Trophoblast cell (in vitro differentiated cells and primary cell): ENCODE results near the gene RNF31.

Source experiments
- DNase-seq, 2 donors: peaks; one replicate each; pipeline ENCODE4 v3.0.0-alpha.2; 2016
- H2AFZ ChIP-seq: 2 replicates; pipeline ENCODE4 v1.6.1; 2013; ENCODE audit warnings: low read length, moderate library complexity, mild to moderate bottlenecking; ENCODE audit not compliant: insufficient read depth, poor library complexity
- H2AK5ac ChIP-seq: 2 replicates; pipeline ENCODE4 v1.6.1; 2013; ENCODE audit warnings: mild to moderate bottlenecking, low read length
- H2BK120ac ChIP-seq: 2 replicates; pipeline ENCODE4 v1.6.1; 2013; ENCODE audit warnings: low read length, mild to moderate bottlenecking, moderate library complexity; ENCODE audit not compliant: insufficient read depth, poor library complexity
- H2BK12ac ChIP-seq: 2 replicates; pipeline ENCODE4 v1.6.1; 2013; ENCODE audit warnings: mild to moderate bottlenecking, low read length, moderate library complexity
- H2BK5ac ChIP-seq: 2 replicates; pipeline ENCODE4 v1.6.1; 2013; ENCODE audit warnings: low read length, low read depth, moderate library complexity, mild to moderate bottlenecking; ENCODE audit not compliant: poor library complexity
- H3K14ac ChIP-seq: 2 replicates; pipeline ENCODE4 v1.6.1; 2013; ENCODE audit warnings: mild to moderate bottlenecking, low read length
- H3K18ac ChIP-seq: 2 replicates; pipeline ENCODE4 v1.6.1; 2013; ENCODE audit warnings: mild to moderate bottlenecking, low read length
- H3K23ac ChIP-seq: 2 replicates; pipeline ENCODE4 v1.6.1; 2013; ENCODE audit warnings: low read length
- H3K27ac ChIP-seq: 2 replicates; pipeline ENCODE4 v1.5.1; 2013; ENCODE audit warnings: low read depth, mild to moderate bottlenecking, inconsistent platforms, low read length, moderate library complexity
- H3K27me3 ChIP-seq: 2 replicates; pipeline ENCODE4 v1.6.1; 2013; ENCODE audit warnings: inconsistent platforms, mild to moderate bottlenecking, low read length, moderate library complexity; ENCODE audit not compliant: insufficient read depth
- H3K36me3 ChIP-seq, 2 experiments: 1 replicate in 1 of 2; 2 replicates in 1 of 2; pipeline ENCODE4 v1.6.1; 2013; ENCODE audit warnings: low read length in 2 of 2, mild to moderate bottlenecking in 2 of 2, moderate library complexity in 1 of 2; ENCODE audit not compliant: insufficient read depth in 2 of 2, control insufficient read depth in 1 of 2
- H3K4ac ChIP-seq: 2 replicates; pipeline ENCODE4 v1.6.1; 2013; ENCODE audit warnings: low read depth, mild to moderate bottlenecking, low read length, moderate library complexity
- H3K4me1 ChIP-seq, 2 experiments: 1 replicate in 1 of 2; 2 replicates in 1 of 2; pipeline ENCODE4 v1.6.1; 2013; ENCODE audit warnings: low read length in 2 of 2, mild to moderate bottlenecking in 2 of 2, moderate library complexity in 1 of 2; ENCODE audit not compliant: insufficient read depth in 2 of 2, control insufficient read depth in 1 of 2
- H3K4me2 ChIP-seq: 2 replicates; pipeline ENCODE4 v1.6.1; 2013; ENCODE audit warnings: inconsistent platforms, mild to moderate bottlenecking, low read length, moderate library complexity
- H3K4me3 ChIP-seq: 2 replicates; pipeline ENCODE4 v1.5.1; 2013; ENCODE audit warnings: mild to moderate bottlenecking, low read depth, low read length, inconsistent platforms
- H3K79me1 ChIP-seq: one replicate; pipeline ENCODE4 v1.6.1; 2013; ENCODE audit warnings: low read length
- H3K79me2 ChIP-seq: 2 replicates; pipeline ENCODE4 v1.6.1; 2013; ENCODE audit warnings: low read length, mild to moderate bottlenecking; ENCODE audit not compliant: control insufficient read depth, insufficient read depth, poor library complexity
- H3K9ac ChIP-seq: 2 replicates; pipeline ENCODE4 v1.6.1; 2013; ENCODE audit warnings: mild to moderate bottlenecking, low read length
- H3K9me3 ChIP-seq: 2 replicates; pipeline ENCODE4 v1.6.1; 2013; ENCODE audit warnings: low read depth, mild to moderate bottlenecking, control low read depth, inconsistent platforms, low read length; ENCODE audit not compliant: insufficient read depth
- H4K12ac ChIP-seq: 2 replicates; pipeline ENCODE4 v1.6.1; 2013; ENCODE audit warnings: low read depth, mild to moderate bottlenecking, low read length, moderate library complexity
- H4K8ac ChIP-seq: 2 replicates; pipeline ENCODE4 v1.6.1; 2013; ENCODE audit warnings: low read depth, mild to moderate bottlenecking, low read length, moderate library complexity
- H4K91ac ChIP-seq: one replicate; pipeline ENCODE4 v1.6.1; 2013; ENCODE audit warnings: low read depth, mild to moderate bottlenecking, low read length, moderate library complexity
- WGBS: extraction: QIAGEN DNeasy Blood & Tissue Kit; methylation state at CpG from one replicate; pipeline ENCODE4 v1.1.7; 2013; ENCODE audit warnings: missing lambda C conversion rate; ENCODE audit not compliant: insufficient read length, insufficient coverage; ENCODE audit errors: extremely low coverage; 5-methylcytosine and 5-hydroxymethylcytosine counted together

The RNF31 gene

GRCh38 chr14:24137529-24138395 is 9.5 kb upstream of the RNF31 start:
- Histone ChIP-seq H3K4me3 (no peak overlapping the region), H3K4me2 (no peak overlapping the region), H3K23ac (no peak overlapping the region), H3K9ac (no peak overlapping the region), H3K4ac (no peak overlapping the region), H4K12ac (no peak overlapping the region), H2BK120ac (no peak overlapping the region), H3K79me1 (peaks cover 13% of the 10 kb centered on the region), H3K14ac (no peak overlapping the region), H2BK5ac (no peak overlapping the region), H2BK12ac (no peak overlapping the region), H3K27ac (no peak overlapping the region), H2AK5ac (no peak overlapping the region), H3K36me3 (peaks cover 19% of the 10 kb centered on the region in 2 experiments), H2AFZ (no peak overlapping the region), H3K18ac (no peak overlapping the region), H3K9me3 (peaks cover 1% of the 10 kb centered on the region), H3K27me3 (no peaks in the 10 kb centered on the region), H4K8ac (no peak overlapping the region), H3K4me1 (peaks cover 6 to 10% of the 10 kb centered on the region in 2 experiments), H3K79me2 (peaks cover 8% of the 10 kb centered on the region), H4K91ac (no peak overlapping the region)
- no CpG with 5 or more reads among the region's 8 CpGs for WGBS
- DNase-seq = no peak

DNA sequence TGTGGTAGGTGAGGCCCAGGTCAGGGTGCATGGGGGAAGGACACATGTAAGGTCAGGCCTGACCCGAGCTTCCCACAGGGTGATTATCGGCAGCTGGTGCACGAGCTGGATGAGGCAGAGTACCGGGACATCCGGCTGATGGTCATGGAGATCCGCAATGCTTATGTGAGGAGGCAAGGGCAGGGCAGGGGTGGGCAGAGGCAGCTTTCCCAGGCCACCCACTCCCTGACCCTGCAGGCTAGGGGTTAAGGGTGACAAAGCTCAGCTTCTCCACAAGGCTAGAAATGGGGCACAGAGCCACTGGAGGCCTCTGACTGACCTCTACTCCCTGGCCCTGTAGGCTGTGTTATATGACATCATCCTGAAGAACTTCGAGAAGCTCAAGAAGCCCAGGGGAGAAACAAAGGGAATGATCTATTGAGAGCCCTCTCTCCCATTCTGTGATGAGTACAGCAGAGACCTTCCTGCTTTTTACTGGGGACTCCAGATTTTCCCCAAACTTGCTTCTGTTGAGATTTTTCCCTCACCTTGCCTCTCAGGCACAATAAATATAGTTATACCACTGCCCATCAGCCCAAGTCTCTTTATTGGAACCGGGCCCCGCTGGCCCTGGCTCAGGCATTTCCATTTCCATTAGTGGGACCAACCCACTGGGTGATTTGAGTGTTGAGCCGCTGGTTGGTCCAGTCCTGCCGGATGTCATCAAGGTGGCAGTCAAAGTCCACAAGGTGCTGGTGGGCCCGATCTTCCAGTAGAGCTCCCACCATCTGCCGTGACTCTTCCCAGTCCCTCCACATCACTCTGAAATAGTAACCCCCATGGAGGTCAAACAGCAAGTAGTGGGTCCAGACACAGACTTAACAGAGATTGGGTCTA is 8.7 kb upstream of the RNF31 start:
- no CpG with 5 or more reads among the region's 13 CpGs for WGBS

GRCh38 chr14:24139272-24139934 is 7.9 kb upstream of the RNF31 start:
- H4K12ac ChIP-seq = no peak overlapping the region
- H3K79me1 ChIP-seq = peaks cover 13% of the 10 kb centered on the region
- no peak overlapping the region for H2AK5ac ChIP-seq
- no peak overlapping the region for H2BK120ac ChIP-seq
- no peak overlapping the region for H2AFZ ChIP-seq
- DNase-seq = no peak
- H3K14ac ChIP-seq = no peak overlapping the region
- H3K4ac ChIP-seq = no peak overlapping the region
- H4K8ac ChIP-seq = no peak overlapping the region
- WGBS = no CpG with 5 or more reads among the region's 9 CpGs
- peaks cover 8% of the 10 kb centered on the region for H3K79me2 ChIP-seq
- H3K9ac ChIP-seq = no peak overlapping the region
- no peak overlapping the region for H2BK12ac ChIP-seq
- peaks cover 23% of the 10 kb centered on the region in 2 experiments for H3K36me3 ChIP-seq
- H3K4me3 ChIP-seq = no peak overlapping the region
- H3K27me3 ChIP-seq = no peaks in the 10 kb centered on the region
- H3K4me2 ChIP-seq = no peak overlapping the region
- no peak overlapping the region for H3K27ac ChIP-seq
- no peak overlapping the region for H3K23ac ChIP-seq
- peaks cover 1% of the 10 kb centered on the region for H3K9me3 ChIP-seq
- no peak overlapping the region for H4K91ac ChIP-seq
- no peak overlapping the region for H3K18ac ChIP-seq
- no peak overlapping the region for H2BK5ac ChIP-seq
- peaks cover 6 to 10% of the 10 kb centered on the region in 2 experiments for H3K4me1 ChIP-seq

More for the DNA sequence above, 8.7 kb upstream of the RNF31 start:
- no peak overlapping the region for H2BK5ac ChIP-seq
- no peak overlapping the region for H3K27ac ChIP-seq
- H4K91ac ChIP-seq = no peak overlapping the region
- H3K4ac ChIP-seq = no peak overlapping the region
- H3K4me2 ChIP-seq = no peak overlapping the region
- DNase-seq = no peak
- peaks cover 1% of the 10 kb centered on the region for H3K9me3 ChIP-seq
- H2BK12ac ChIP-seq = no peak overlapping the region
- no peak overlapping the region for H4K12ac ChIP-seq
- peaks cover 6 to 10% of the 10 kb centered on the region in 2 experiments for H3K4me1 ChIP-seq
- no peak overlapping the region for H2AK5ac ChIP-seq
- no peak overlapping the region for H3K23ac ChIP-seq
- no peak overlapping the region for H2AFZ ChIP-seq
- H3K14ac ChIP-seq = no peak overlapping the region
- no peaks in the 10 kb centered on the region for H3K27me3 ChIP-seq
- peaks cover 8% of the 10 kb centered on the region for H3K79me2 ChIP-seq
- H2BK120ac ChIP-seq = no peak overlapping the region
- no peak overlapping the region for H4K8ac ChIP-seq
- H3K18ac ChIP-seq = no peak overlapping the region
- H3K79me1 ChIP-seq = peaks cover 13% of the 10 kb centered on the region
- no peak overlapping the region for H3K4me3 ChIP-seq
- H3K9ac ChIP-seq = no peak overlapping the region
- peaks cover 19% of the 10 kb centered on the region in 2 experiments for H3K36me3 ChIP-seq
